OCI-LY3 (cell line): ENCODE measurements around the gene CHSY3.

Experiments used
- H2AFZ ChIP-seq: fragments of 200-600, 300-600 bp; shearing (Covaris generic); 2 replicates; pipeline ENCODE4 v1.6.0; 2014; ENCODE audit warnings: antibody characterized with exemption, low read depth, low read length
- H3K27ac ChIP-seq: fragments of 200-600, 300-600 bp; sonication (generic); 2 replicates; pipeline ENCODE4 v1.5.1; 2014; ENCODE audit warnings: mild to moderate bottlenecking, low read length, moderate library complexity, mixed read lengths
- H3K27me3 ChIP-seq: fragments of 200-600, 300-600 bp; sonication (generic); 2 replicates; pipeline ENCODE4 v1.6.1; 2014; ENCODE audit warnings: low read depth, low read length, mixed read lengths
- H3K36me3 ChIP-seq: fragments of 200-600, 300-600 bp; sonication (generic); replicated peaks from 2 replicates; pipeline ENCODE3; 2014; ENCODE audit warnings: low read depth, low read length, mixed read lengths
- H3K4me1 ChIP-seq: fragments of 300-600, 200-600 bp; sonication (generic); 2 replicates; pipeline ENCODE4 v1.6.1; 2014; ENCODE audit warnings: low read length, mixed read lengths
- H3K4me2 ChIP-seq: fragments of 200-600, 300-600 bp; sonication (generic); 2 replicates; pipeline ENCODE4 v1.6.1; 2014; ENCODE audit warnings: low read length, mixed read lengths
- H3K4me3 ChIP-seq: fragments of 300-600, 200-600 bp; sonication (generic); 2 replicates; pipeline ENCODE4 v1.5.1; 2014; ENCODE audit warnings: antibody characterized with exemption, mild to moderate bottlenecking, low read length, moderate library complexity
- H3K79me2 ChIP-seq: fragments of 300-600, 200-600 bp; shearing (Covaris generic); 2 replicates; pipeline ENCODE4 v1.6.1; 2014; ENCODE audit warnings: mild to moderate bottlenecking, low read length, mixed read lengths
- H3K9ac ChIP-seq: fragments of 300-600, 200-600 bp; shearing (Covaris generic); 2 replicates; pipeline ENCODE4 v1.6.0; 2014; ENCODE audit warnings: mild to moderate bottlenecking, low read length, moderate library complexity
- H3K9me3 ChIP-seq: fragments of 200-600, 300-600 bp; shearing (Covaris generic); 2 replicates; pipeline ENCODE4 v1.6.1; 2014; ENCODE audit warnings: low read length, mixed read lengths; ENCODE audit not compliant: insufficient read depth
- H4K20me1 ChIP-seq: fragments of 200-600, 300-600 bp; sonication (generic); 2 replicates; pipeline ENCODE4 v1.6.1; 2016; ENCODE audit warnings: low read length, mixed read lengths; ENCODE audit not compliant: insufficient read depth
- EZH2phosphoT487 ChIP-seq: fragments of 200-600 bp; shearing (Covaris generic); IDR thresholded peaks from 2 replicates; pipeline ENCODE4 v1.6.1; 2018; ENCODE audit warnings: antibody characterized with exemption, mixed run types, low read depth
- TF ChIP-seq, protein P1 (sequence below): fragments of 200-600, 300-600 bp; sonication (generic); IDR thresholded peaks from 2 replicates; pipeline ENCODE4 v1.5.1; 2014; ENCODE audit warnings: antibody characterized with exemption, low read length, low read depth

The CHSY3 gene

DNA sequence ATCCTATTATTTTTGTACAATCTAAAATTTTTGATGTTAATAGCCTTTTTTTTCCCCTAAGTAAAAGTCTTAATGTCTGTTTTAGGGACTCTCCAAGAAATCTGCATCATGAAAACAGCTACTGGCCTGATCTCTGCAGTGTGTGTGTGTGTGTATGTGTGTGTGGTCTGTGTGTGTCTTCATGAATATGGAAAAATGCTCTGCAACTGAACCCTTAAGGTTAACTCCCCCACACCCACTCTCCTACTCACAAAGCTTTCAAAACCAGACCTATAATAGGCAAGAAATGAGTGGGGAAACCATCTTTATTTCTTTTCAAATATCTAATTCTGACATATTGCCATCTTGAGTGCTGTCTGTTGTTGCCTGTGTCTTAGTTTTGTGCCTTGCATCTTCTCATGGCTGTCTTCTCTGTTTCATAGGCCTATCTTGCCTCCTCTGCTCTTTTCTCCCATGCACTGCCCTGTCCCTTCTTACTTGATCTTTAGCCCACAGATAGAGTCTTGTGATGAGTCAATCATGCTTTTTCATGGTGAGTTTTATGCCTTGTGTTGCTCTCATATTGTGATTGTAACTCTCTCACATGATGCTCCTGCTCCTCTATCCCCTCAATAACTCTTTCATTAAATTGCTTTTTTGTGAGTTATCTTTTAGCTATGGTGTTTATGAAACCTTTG lies 68.3 kb downstream of the CHSY3 start:
- H3K36me3 ChIP-seq, result no peaks in the 10 kb centered on the region
- TF ChIP-seq, protein P1, sequence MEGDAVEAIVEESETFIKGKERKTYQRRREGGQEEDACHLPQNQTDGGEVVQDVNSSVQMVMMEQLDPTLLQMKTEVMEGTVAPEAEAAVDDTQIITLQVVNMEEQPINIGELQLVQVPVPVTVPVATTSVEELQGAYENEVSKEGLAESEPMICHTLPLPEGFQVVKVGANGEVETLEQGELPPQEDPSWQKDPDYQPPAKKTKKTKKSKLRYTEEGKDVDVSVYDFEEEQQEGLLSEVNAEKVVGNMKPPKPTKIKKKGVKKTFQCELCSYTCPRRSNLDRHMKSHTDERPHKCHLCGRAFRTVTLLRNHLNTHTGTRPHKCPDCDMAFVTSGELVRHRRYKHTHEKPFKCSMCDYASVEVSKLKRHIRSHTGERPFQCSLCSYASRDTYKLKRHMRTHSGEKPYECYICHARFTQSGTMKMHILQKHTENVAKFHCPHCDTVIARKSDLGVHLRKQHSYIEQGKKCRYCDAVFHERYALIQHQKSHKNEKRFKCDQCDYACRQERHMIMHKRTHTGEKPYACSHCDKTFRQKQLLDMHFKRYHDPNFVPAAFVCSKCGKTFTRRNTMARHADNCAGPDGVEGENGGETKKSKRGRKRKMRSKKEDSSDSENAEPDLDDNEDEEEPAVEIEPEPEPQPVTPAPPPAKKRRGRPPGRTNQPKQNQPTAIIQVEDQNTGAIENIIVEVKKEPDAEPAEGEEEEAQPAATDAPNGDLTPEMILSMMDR, result no peak
- no peak for TF ChIP-seq EZH2phosphoT487
- no peak overlapping the region for H2AFZ ChIP-seq
- no peaks in the 10 kb centered on the region for H3K27me3 ChIP-seq
- no peaks in the 10 kb centered on the region for H4K20me1 ChIP-seq
- H3K9ac ChIP-seq, result no peak overlapping the region
- H3K4me3 ChIP-seq, result no peak overlapping the region
- H3K4me2 ChIP-seq, result no peak overlapping the region
- H3K79me2 ChIP-seq, result no peaks in the 10 kb centered on the region
- peaks cover 3% of the 10 kb centered on the region; the same call in 1 of the 2 replicates for H3K4me1 ChIP-seq
- H3K27ac ChIP-seq, result no peak overlapping the region
- H3K9me3 ChIP-seq, result no peaks in the 10 kb centered on the region

DNA sequence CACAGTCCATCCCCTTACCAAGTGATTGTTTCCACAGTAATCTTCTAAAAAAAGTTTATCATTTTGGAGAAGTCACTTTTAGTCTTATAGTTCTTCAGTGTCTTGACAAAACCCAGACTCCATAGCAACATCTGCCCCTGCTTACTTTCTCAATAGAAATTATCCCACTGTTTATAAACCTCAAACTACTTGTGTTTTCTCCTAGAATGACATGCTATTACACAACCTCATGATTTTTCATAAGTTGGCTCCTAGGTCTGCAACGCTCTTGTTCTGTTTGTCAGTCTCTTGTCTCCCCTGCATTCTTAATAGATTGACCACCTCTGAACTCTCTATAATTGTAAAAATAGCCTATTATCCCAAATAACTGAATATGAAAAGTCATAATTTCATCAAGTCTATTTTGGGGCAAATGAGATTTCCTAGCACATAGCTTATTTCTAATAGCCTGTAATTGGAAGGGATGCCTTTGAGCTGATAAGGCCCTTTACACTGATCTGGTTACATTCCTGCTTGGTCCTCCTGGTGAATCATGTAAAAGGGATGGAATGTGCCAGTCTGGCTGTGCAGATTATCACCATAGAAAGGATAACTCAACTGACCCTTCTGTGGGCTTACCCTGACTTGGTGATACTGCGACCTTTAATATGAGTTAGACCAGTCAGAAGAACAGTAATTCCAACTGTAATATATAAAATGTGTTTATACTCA lies 69.6 kb downstream of the CHSY3 start:
- Histone ChIP-seq H3K27me3 (no peaks in the 10 kb centered on the region), H3K4me2 (no peak overlapping the region), H3K9ac (no peak overlapping the region), H3K36me3 (no peaks in the 10 kb centered on the region), H4K20me1 (no peaks in the 10 kb centered on the region), H3K27ac (no peak overlapping the region), H3K4me3 (no peak overlapping the region), H3K9me3 (no peaks in the 10 kb centered on the region), H2AFZ (no peak overlapping the region), H3K79me2 (no peaks in the 10 kb centered on the region), H3K4me1 (peaks cover 10% of the 10 kb centered on the region)
- TF ChIP-seq, protein P1, result no peak
- TF ChIP-seq EZH2phosphoT487, result no peak

DNA sequence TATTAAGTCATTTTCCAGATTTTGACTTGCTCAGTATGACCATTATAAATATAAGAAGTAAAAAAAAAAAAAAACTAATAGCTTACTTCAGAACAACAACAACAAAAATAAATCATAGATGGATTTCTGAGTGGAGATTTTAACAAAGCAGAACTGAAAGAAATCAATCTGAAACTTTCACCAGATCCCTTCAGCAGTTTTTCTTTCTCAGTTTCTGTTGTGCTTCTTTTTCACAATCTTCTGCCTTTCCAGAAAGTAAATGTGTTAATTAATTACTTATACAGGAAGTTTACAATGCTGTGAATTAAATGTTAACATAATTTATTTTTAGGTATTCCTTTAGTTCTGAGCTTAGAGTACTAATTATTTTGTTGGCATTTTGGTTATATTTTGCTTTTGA lies 73.5 kb downstream of the CHSY3 start:
- Histone ChIP-seq H3K4me1 (peaks cover 10% of the 10 kb centered on the region), H3K36me3 (no peaks in the 10 kb centered on the region), H3K27ac (no peak overlapping the region), H3K27me3 (no peaks in the 10 kb centered on the region), H3K9ac (no peak overlapping the region), H3K4me3 (no peak overlapping the region), H3K9me3 (no peaks in the 10 kb centered on the region), H3K79me2 (no peaks in the 10 kb centered on the region), H3K4me2 (no peak overlapping the region), H4K20me1 (no peaks in the 10 kb centered on the region), H2AFZ (no peak overlapping the region)
- TF ChIP-seq, protein P1, result no peak
- no peak for TF ChIP-seq EZH2phosphoT487

DNA sequence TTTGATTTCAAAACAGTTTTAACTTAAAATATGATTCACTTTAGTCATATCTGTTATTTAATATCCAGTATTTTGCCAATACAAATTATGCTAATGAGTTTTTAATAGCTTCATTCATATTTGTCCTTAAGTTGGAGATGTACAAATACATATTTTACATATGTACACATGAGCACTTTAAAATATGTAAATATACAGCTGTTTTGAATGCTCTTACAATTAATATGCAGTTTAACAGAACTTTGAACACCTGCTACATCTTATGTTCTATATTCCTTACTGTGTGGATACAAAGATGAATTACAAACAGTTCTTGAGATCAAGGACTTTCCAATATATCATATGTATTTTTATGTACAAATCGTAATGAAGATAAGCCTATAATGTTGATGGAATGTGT lies 74.0 kb downstream of the CHSY3 start:
- Histone ChIP-seq H3K27ac (no peak overlapping the region), H2AFZ (no peak overlapping the region), H3K4me2 (no peak overlapping the region), H4K20me1 (no peaks in the 10 kb centered on the region), H3K79me2 (no peaks in the 10 kb centered on the region), H3K27me3 (no peaks in the 10 kb centered on the region), H3K9ac (no peak overlapping the region), H3K9me3 (no peaks in the 10 kb centered on the region), H3K4me3 (no peak overlapping the region), H3K4me1 (peaks cover 10% of the 10 kb centered on the region), H3K36me3 (no peaks in the 10 kb centered on the region)
- TF ChIP-seq, protein P1, result no peak
- TF ChIP-seq EZH2phosphoT487, result no peak
